Fibroblast of skin of back (primary cell): ENCODE data around the gene PSMC3.

Experiments used
- DNase-seq: peaks from one replicate; pipeline ENCODE4 v3.0.0-alpha.2; 2013

PSMC3 gene

DNA sequence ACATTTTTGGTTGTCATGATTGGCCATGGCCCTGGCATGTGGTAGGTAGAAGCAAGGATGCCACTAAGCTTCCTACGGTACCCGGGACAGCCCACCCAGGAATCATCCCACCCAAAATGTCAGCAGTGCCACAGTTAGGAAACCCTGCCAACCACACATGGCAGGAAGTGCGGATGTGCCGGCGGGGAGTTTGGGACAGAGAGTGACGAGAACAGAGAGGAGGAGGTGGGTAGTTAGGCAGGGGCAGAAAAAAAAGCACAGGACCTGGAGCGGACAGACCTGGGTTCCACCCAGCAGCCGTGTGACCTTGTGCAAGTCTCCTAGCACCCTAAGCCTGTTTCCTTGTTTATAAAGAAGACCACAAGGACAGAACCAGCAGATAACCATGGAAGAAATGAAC lies 51.2 kb downstream of the PSMC3 start:
- DNase-seq = no peak

DNA sequence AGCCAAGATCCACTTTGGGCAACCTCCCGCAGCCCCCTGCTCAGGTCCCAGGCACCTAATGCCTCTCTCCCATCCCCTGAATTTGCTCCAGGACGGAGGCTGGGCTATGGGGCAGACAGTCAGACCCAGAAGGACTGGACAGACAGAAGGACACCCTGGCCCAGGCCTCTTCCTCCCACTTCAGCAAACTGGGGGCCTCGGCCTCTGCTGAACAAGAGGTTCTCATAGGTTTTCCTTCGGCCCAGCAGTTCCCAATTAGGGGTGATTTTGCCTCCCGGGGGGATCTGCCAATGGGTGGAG lies 51.6 kb downstream of the PSMC3 start:
- no peak for DNase-seq

DNA sequence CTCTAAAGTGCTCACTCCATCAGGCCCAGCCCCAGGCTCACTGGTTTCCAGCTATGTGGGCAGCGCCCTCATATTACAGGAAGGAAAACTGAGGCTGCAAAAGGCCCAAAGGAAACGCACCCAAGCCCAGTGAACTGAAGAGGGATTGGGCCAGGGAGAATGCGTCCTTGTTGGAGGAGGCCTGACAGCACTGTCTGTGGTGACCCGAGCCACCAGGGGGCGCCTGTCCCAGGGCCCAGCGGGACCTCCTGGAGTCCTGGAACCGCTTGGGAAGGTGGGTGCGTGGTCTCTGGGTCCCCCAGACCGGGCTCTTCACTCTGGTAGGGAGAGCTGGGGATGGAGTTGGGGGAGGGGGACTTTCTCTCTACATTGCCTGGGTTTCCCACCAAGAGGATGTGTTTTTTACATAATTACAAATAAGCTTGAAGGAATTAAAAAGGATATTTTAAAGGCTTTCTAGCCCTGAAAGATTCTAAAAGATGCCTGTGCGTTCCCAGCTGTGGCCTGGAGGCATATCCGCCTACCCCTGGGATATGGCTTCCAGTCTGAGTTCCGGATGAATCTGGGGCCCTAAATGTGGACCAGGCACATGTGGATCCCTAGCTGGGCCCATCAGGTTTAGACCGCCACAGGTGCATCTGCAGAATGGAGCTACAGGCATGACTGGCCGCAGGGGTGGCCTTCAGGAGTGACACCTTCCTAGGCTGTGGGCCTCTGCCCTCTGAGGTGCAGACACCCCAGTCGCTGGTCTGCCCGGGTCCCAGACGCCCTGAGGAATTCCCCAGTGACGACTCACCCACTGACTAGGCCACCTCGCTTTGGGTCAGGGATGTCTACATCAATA lies 52.1 kb downstream of the PSMC3 start:
- peak; percentile 64 for DNase-seq

DNA sequence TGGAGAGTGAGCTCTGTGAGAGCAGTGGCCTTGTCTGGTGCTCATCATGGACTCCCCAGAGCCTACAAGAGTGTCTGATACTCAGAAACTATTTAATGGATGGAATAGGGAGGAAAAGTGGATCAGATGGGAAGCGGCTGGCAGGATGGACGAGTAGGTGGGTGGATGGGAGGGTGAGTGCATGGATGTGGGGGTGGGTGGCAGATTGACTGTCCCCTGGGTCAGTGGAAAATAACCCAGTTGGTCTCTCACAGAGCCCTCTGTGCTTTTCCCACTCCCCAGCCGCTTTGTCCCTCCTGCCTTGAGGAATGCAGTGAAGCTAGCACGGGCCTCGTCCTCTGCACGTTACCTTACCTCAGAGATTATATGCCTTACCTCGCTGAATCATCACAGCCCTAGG lies 53.8 kb downstream of the PSMC3 start:
- no peak for DNase-seq

DNA sequence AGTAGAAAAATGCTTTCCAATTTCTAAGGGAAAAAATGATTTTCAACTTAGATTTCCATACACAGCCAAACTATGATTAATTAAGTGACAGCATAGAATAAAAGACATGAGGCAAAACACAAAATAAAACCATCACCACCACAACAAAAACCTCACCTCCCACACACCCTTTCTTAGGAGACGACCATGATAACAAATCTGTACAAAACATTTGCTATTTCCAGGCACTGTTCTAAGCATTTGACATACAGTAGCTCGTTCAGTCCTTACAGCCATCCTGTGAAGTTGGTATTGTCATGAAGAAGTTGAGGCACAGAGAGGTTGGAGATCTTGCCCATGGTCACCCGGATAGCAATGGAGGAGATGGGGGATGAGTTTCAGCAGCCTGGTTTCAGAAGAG lies 56.6 kb downstream of the PSMC3 start:
- DNase-seq = no peak
